SKM-1 (cell line): ENCODE measurements around the gene FIGNL1.

Experiments used
- DNase-seq: peaks from one replicate; lab custom pipeline; 2025; ENCODE audit not compliant: unreplicated experiment; lab: John Stamatoyannopoulos, UW

The FIGNL1 gene

DNA sequence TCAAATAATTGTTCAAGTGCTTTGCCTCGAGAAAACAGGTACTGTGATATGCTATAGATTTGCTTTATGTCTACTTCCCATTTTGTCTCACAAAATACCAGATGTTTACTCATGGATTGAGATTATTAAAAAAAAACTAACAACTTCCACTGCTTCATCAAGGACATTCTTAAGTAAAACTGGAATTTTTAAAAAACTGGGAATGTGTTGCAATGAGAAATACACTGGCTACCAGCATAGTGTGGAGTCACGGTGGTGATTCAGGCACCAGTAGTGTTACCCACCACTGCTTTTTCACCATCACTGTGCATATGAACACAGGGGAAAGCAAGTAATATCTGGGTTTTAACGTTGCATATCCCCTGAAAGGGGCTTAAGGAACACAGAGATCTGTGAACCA, 21.2 kb downstream of the FIGNL1 start:
- no peak for DNase-seq

DNA sequence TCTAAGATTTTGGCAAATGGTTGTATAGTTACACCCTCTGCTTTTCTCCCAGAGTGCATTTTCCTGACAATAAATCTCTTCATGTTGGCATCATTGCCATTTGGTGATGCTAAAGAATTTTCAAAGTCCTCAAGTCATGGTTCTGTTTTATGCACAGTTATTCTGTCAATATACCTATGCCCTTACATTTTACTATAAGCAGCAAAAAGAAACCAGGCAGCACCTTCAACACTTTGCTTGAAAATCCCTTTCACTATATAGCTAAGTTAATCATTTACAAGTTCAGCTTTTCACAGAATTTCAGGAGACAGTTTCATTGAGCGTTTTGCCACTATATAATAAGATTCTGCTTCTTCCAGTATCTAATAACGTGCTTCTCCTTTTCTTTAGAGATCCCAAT, 22.6 kb downstream of the FIGNL1 start:
- no peak for DNase-seq

DNA sequence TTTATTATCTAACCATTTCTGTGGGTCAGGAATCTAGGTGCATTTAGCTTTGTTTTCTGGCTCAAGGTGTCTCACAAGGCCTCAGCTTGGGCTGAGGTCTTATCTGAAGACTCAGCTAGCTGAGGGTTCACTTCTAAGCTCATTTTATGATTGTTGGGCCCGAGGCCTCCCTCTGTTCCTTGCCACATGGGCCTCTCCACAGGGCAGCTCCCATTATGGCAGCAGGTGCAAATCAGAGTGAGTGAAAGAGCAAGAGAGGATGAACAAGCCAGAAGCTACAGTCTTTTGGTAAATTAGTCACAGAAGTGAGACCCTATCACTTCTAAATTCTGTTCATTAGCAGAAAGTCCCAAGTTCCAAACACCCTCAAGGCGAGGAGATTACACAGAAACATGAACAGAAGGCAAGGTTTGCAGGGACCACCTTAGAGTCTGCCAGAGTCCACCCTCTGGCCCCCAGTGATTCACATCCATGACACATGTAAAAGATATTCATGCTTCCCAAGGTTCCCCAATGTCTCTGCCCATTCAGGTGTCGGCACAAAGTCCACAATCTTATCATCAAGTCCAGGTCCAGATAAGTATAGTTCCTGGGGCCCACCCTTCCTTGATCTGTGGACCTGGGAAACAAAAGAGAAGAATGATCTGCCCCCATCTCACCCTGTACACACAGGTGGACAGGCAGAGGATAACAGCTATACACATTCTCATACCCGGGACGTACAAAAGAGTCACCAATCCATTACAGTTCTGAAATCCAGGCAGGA, 23.7 kb downstream of the FIGNL1 start:
- no peak for DNase-seq

DNA sequence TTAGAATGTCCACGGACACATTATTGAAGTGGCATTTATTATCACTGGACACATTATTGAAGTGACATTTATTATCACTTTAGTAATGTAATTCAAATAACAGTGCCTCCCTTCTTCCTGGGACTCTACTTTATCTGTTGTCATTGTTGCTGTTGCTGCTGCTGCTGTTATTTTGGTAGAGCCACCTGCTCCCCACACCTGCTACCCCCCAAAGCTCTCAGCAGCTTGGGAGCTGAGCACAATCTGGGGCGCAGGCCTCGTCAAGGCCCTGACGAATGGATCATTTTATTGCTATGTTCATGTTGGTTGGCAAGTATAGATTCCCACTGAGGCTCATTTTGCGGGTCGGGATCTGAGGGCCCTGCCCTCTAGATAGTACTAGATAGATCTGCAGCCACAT, 24.8 kb downstream of the FIGNL1 start:
- no peak for DNase-seq

DNA sequence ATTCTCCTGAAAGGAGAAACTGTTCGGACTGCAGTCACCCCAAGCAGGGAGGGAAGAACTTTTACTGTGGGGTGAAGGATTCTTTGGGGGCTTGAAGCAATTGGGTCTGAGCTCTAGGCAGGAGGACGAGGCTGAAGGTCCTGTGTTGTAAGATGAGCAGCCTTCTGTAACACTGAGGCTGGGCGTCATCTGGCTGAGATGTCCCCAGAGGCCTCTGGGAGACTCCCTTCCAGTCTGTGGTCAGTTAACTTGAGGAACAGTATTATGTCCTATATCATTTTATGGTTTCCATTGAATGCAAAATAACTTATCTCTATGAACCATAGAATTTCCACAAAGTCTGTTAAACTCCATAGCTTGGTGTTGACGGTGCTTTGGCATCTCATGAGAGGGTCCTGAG, 26.3 kb downstream of the FIGNL1 start:
- no peak for DNase-seq

DNA sequence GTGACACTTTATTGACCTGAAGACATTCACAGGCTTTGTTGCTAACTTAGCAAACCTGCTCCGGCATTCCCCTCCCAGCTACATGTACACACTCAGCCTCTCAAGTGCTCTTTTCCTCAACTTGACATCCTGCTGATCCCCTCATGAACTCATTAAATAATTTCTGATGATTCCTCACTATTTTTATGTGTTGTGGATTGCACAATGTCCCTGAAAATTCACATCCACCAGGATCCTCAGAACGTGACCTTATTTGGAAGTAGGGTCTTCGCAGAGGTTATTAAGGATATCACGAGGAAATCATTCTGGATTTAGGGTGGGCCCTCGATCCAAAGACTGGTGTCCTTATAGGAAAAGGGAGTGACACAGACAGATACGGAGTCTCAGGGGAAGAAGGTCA, 27.3 kb downstream of the FIGNL1 start:
- no peak for DNase-seq

DNA sequence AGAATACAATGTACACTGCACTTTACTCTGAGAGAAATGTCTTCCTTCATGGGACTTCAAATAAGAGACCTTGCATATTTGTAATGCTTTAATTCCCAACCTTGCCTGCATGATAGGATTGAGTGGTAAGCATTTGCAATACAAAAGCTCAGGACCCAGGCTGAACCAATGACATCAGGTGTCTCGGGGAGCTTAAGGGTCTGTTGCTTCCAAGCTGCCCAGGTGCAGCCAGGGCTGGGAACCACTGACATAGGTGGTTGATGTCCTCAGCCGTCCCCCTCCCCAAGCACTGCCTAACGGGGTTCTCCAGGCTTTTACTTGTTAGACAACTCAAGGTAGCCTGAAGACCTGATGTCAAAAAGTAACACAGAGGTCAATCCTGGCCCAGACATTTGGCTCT, 29.1 kb downstream of the FIGNL1 start:
- no peak for DNase-seq

DNA sequence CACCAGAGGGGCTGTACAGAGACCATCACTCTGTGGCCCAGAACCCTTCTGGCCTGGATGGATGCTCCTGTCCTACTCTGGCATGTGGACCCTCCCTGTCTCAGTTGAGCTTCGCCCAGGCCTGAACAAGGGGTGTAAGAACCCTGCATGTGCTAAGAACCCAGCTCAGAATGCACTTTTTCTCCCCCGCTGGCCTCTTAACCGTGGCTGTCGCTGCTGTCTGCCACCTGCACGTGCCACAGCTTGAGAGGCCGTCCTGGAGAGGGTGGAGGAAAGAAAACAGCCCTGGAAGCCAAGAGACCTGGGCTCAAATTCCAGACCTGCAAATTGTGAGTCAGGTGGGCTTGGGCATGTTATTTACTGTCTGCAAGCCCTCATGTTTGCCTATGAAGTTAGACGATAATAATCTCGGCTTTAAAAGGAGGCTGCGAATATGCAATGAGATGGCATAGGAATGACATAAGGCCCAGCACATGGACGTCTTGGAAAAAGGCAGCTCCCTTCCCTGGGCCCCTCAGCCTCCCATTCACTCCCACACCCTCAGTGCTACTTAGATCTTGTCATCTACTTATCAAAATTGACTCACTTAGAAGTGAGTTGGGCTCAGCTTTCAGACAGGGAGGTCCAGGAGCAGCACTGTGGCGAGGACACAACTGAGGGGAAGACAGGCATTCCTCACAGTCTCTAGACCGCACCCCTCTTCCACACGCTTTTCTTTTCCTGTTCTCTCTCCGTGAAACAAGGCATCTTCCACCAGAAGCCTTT, 31.4 kb downstream of the FIGNL1 start:
- no peak for DNase-seq

DNA sequence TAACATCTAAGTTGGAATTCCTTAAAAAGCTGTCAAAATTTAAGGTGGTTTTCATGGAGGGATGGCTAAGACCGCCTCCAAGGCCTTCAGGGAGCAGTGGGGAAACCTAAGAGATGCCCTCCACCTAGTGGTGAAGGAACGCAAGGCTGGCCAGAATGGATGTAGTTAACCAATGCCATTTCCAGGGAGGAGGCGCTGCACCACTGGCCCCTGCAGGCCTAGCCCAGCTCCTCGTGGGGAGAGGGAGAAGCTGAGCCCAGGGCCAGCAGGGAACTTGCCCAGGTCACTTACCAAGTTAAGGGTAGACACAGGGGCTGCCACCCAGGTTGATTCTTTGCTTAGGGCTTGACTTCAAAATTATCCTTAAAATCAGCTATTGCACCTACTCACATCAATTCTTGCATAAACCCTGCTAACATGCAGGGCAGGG, 32.0 kb downstream of the FIGNL1 start:
- DNase-seq, result peak; percentile 82

DNA sequence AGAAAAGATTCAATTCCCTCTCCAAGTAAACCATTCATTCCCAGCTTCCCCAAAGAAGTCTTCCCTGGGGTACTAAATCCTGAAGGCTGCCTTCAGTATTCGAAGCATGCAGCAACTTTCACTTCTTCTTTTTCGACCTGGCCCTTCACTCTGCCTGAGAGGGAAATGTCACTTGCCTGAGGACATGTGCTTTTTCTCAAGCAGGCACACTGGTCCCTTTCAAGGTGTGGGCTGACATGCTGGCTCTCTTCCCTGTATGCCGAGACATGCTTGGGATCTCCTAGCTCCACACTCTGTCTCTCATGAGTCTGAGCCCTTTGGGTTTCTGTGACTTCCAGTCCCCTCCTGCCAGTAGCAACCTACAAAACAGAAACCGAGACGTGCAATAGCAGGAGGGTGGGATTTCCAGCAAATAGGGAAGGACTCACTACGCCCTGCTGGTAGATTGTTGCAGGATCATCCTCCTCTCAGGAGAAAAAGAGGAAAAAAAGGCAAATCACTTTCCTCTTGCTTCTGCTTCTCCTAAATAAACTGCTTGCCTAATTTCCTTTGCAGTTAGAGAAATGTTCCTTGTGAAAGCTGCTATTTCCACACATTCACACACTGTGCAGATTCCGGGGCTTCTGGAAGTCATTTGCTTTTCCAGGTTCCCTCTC, 33.5 kb downstream of the FIGNL1 start:
- peak; percentile 77 for DNase-seq

DNA sequence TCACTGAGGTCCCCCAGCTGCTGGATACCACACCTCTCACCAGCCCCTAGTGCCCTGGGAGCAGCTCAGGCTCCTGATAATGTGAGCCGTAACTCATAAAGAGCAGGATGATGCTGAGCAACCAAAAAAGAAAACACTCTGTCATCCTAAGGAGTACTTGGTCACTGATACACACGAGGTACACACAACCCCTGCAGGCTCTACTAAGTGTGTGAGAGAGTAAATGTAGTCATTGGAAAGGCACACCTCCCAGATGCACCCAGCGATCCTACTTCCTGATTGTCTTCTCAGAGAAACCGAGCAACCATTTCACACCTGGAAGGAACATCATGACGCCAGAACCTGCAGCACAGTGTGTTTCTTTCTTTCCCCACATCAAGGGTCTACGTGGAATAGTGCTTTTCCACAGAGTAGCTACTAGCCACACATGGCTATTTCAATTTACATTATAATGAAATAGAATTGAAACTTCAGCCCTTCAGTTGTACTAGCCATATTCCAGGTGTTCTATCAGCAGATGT, 34.2 kb downstream of the FIGNL1 start:
- no peak for DNase-seq

DNA sequence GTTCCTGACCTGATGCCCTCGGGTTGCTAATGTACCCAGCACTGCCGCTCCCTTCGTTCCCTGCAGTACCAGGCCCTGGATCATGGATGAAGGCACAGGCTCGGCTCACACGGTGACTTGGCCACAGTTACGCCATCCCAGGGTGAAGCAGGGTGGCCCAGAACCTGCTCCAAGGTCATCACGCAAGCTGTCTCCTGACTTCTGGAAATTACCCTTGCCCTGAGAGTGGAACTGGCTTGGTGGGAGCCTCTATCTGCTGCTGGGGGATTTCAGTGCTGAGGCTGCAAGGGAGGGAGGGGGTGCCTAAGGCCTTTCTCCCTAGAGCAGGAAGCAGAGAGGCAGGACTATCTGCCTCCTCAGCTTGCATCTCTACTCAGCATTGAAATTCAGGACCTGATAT, 36.6 kb downstream of the FIGNL1 start:
- DNase-seq, result no peak

DNA sequence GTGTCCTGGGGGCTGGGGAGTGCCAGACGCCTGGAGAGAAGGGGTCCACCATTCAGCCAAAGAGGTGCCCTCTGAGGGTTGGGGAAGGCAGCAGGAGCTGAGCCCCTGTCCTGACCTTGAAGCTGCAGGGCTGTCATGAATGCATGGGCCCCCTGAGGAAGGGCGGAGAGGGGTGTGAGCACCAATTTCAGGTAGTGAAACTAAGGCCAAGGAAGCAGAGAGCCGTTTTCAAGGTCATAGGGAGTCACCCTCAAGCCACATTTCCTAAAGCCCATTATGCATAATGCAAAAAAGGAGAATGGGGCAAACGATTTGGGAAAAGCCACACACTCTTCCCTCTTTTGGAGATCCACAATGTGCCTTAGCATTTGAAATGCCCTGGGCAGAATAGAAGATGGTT, 37.2 kb downstream of the FIGNL1 start:
- DNase-seq, result no peak

DNA sequence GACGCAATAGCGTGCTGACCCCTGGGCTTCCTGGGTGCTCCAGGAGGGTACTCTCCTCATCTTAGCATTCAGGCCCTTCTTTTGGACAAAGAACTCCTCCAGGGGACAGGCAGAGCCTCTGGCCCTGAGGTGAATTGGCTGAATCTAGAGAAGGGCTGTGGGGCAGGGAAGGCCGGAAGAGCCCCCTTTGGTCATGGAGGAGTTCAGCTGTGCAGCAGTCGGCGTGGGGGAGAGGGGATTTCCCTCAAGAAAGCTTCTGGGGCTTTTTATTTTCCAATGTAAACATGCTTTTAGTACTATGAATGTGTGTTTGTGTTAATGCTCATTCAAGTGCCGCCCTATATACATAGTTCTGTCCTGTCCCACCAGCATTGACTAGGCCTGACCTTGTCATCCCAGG, 38.8 kb downstream of the FIGNL1 start:
- no peak for DNase-seq

DNA sequence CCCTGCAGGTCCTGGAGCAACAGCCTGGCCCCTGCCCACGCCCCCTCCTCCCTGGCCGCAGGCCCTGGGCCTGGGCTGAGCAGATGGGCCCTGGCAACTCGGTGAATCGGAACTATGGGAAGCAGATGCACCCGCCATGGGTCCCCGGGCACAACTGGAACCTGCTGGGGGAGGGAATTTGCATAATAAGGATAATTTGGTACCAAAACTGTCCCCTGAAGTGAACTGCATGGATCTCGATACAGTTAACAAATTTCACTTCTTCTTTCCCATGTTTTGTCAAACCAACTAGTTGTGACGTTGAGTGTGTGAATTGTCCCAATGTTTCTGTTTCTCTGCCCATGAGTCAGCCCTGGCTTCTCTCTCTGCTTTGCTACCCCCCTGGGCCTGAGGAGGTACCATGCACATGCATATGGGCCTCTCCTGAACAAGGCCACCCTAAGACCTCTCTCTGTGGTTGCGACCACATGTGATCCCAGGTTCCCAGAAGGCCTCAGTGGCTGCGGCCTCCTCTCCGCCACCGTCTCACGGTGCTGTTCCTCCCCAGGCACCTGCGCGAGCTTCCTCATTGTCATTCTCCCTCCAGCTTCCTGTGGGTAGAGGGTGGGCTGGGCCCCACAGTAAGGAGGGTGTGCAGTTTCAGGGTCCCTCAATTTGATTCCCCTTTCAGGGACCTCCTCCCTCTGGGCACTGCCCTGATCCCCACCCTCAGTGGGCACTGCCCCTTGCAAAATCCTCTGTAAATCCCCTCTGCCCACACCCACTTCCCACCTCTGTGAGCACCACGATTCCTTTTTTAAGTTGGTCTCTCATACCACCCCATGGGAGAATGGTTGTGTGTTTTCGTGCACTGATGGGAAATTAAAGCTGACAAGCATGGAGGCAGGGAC, 40.0 kb downstream of the FIGNL1 start:
- DNase-seq, result no peak

DNA sequence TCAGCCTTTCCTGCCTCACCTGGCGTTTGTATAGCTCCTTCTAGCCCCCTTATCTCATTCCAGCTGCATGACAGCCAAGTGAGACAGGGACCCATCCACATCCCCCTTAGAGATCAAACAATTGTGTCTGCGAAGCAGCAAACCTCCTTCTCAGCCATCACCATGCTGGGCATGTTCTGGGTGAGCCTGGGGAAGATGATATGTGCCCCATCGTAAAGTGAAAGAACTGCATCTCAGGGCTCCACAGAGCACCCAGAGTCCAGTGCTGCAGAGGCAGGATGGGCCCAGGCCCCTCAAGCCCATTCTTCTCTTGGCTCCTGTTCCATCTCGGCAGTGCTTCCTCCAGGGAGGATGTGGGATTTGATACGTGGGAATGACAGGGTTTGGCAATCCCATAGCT, 43.2 kb downstream of the FIGNL1 start:
- no peak for DNase-seq

DNA sequence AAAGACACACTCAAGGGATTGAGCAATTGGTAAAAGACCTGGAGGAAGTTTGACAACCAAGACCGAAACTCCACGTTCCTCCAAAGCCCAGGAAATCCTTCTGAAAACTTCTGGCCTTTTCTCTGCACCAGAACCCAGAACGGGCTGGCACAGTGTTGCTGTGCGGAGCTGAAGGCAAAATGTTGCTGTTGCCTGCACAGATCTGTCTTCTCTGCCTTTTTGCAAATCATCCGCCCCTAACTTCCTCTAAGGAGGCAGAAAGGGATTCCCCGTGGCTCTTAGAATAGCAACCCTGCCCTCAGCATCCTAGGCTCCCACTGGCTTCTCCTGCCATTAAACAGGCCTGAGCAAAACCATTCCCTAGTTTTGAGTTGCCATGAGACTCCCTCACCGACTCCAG, 44.9 kb downstream of the FIGNL1 start:
- DNase-seq, result no peak

DNA sequence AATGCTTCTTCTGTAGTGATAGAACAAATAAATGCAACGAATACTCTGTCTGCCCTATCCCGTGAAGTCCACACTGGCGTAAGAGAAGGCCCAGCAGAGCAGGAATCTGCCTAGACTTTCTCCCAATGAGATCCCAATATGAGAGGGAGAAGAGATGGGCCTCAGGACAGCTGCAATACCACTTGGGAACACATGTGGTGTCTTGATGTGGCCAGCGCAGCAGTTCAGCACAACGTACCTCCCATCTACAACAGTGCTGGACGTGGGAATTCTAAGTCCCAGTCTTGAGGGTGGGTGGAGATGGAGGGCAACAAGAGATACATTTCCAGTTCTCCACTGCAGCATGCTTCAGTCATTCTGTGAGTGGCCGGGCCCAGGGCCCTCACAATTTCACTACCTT, 45.8 kb downstream of the FIGNL1 start:
- no peak for DNase-seq

DNA sequence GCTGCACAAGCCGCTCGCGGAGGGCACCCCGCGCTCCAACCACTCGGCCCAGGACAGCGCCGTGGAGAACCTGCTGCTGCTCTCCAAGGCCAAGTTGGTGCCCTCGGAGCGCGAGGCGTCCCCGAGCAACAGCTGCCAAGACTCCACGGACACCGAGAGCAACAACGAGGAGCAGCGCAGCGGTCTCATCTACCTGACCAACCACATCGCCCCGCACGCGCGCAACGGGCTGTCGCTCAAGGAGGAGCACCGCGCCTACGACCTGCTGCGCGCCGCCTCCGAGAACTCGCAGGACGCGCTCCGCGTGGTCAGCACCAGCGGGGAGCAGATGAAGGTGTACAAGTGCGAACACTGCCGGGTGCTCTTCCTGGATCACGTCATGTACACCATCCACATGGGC, 50.0 kb downstream of the FIGNL1 start:
- no peak for DNase-seq

DNA sequence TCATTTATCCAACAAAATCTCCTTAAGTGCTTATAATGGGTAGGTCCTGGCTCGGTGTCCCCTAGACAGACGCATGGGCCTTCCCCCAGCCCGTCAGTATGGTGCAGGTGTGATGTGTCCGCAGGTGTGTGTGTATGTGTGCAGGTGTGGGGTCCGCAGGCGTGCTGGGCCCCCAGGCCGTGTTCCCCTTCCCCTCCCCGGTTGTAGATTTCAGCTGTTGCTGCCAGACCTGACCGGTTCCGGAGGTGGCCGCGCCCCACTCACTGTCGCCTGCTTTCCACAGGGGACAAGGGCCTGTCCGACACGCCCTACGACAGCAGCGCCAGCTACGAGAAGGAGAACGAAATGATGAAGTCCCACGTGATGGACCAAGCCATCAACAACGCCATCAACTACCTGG, 50.5 kb downstream of the FIGNL1 start:
- DNase-seq, result no peak

DNA sequence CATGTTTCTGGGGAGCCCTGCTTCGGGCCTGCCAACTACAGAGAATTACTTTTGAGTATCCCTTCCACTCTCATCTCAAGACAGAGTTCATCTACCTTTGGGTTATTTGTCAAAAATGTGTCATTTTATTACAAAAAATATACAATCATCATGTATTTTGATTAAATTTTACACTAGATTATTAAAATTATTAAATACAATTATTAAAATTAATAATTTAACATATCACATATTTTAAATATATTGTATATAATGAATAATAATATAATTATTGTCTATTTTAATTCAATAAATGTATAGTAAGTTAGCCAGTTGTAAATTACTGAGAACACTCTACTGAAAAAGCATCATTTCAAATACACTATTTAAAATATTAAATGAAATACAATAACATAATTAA, 50.9 kb downstream of the FIGNL1 start:
- DNase-seq, result no peak
